ENCODE data around the gene LILRB4.
"Not testable (repeated sequence)": the region's sequence is repeated elsewhere in the genome, so short reads cannot be mapped to it uniquely, and the experiment has no call there.

The LILRB4 gene

GRCh38 chr19:54668353-54668752, 5.6 kb downstream of the LILRB4 start:
- H3K36me3 ChIP-seq, result no peaks in the 10 kb centered on the region
- no peaks in the 10 kb centered on the region for H3K4me1 ChIP-seq (ENCODE audit: control insufficient read depth in 1 of 2, insufficient read depth in 1 of 2, low read depth in 1 of 2, low read length in 1 of 2)
- H3K27ac ChIP-seq, result no peak overlapping the region
- TF ChIP-seq, protein P1, sequence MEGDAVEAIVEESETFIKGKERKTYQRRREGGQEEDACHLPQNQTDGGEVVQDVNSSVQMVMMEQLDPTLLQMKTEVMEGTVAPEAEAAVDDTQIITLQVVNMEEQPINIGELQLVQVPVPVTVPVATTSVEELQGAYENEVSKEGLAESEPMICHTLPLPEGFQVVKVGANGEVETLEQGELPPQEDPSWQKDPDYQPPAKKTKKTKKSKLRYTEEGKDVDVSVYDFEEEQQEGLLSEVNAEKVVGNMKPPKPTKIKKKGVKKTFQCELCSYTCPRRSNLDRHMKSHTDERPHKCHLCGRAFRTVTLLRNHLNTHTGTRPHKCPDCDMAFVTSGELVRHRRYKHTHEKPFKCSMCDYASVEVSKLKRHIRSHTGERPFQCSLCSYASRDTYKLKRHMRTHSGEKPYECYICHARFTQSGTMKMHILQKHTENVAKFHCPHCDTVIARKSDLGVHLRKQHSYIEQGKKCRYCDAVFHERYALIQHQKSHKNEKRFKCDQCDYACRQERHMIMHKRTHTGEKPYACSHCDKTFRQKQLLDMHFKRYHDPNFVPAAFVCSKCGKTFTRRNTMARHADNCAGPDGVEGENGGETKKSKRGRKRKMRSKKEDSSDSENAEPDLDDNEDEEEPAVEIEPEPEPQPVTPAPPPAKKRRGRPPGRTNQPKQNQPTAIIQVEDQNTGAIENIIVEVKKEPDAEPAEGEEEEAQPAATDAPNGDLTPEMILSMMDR (IDR thresholded peaks at IDR 0.05), result no peak
- H3K27me3 ChIP-seq, result peaks cover 76% of the 10 kb centered on the region
- H3K4me3 ChIP-seq (ENCODE audit: low read depth in 1 of 2, low read length in 1 of 2), result no peak overlapping the region
- H3K9me3 ChIP-seq, result no peaks in the 10 kb centered on the region

DNA sequence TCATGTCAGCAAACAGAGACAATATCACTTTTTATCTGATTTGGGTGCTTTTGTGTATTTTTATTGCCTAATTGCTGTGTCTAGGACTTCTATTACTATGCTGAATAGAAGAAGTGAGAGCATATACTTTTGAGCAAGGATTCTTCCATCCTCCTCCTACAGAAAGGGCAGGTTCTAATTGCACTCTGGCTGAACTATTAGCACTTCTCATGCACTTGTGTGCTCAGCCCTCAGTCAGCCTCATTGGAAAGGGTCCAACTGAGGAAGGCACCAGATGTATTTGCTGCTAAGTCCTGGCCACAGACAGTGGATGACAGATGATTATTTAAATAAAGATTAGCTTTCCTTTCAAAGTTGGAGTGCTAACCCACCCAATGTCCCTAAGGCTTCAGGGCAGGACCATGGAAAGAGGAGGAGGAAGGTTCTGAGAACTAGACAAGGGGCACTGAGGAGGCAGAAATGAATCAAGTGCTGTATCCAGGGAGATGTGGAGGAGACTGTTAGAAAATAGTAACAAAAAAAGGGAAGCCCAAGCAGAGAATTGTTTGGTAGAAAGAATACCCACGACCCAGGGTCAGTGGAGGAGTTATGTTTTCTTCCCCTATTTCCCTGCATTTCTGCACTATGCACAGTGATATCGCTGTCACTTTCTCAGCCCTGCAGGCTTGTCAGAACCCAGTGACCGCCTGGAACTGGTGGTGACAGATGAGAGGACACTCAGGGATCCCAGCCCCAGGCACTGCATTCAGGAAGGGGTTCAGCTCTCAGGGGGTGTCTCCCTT, 8.0 kb downstream of the LILRB4 start:
- Histone ChIP-seq H3K9me3 (no peaks in the 10 kb centered on the region), H3K36me3 (no peaks in the 10 kb centered on the region), H3K4me3 (ENCODE audit: low read depth in 1 of 2, low read length in 1 of 2) (no peak overlapping the region), H3K27me3 (peaks cover 67% of the 10 kb centered on the region), H3K27ac (no peak overlapping the region), H3K4me1 (ENCODE audit: control insufficient read depth in 1 of 2, insufficient read depth in 1 of 2, low read depth in 1 of 2, low read length in 1 of 2) (no peaks in the 10 kb centered on the region)
- TF ChIP-seq, protein P1 (IDR thresholded peaks at IDR 0.05), result no peak

DNA sequence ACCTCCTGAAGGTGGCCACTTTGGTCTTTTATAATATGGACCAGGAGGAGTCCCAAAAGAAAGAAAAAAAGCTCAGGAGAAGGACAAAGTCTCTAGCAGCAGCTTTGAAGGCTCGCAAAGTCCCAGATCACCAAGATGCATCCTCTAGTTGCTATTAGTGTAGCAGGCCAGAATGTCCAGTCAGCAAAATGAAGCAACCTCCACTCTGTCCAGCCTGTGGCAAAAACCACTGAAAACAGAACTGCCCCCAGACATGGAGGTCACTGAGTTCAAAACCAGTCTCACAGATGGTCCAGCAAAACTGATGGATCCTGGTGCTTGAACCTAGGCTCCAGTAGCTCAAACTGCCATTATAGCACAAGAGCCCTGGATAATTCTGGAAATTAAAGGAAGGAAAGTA, 10.4 kb downstream of the LILRB4 start:
- no peaks in the 10 kb centered on the region for H3K4me1 ChIP-seq (ENCODE audit: control insufficient read depth in 1 of 2, insufficient read depth in 1 of 2, low read depth in 1 of 2, low read length in 1 of 2)
- H3K4me3 ChIP-seq (ENCODE audit: low read depth in 1 of 2, low read length in 1 of 2), result no peak overlapping the region
- H3K36me3 ChIP-seq, result no peaks in the 10 kb centered on the region
- no peak overlapping the region for H3K27ac ChIP-seq
- peaks cover 70% of the 10 kb centered on the region for H3K27me3 ChIP-seq
- TF ChIP-seq, protein P1 (IDR thresholded peaks at IDR 0.05), result no peak
- H3K9me3 ChIP-seq, result no peaks in the 10 kb centered on the region

- no peaks in the 10 kb centered on the region for H3K4me1 ChIP-seq (ENCODE audit: control insufficient read depth in 1 of 2, insufficient read depth in 1 of 2, low read depth in 1 of 2, low read length in 1 of 2)
- H3K36me3 ChIP-seq, result no peaks in the 10 kb centered on the region
- H3K27ac ChIP-seq, result no peak overlapping the region
- no peaks in the 10 kb centered on the region for H3K9me3 ChIP-seq
- peaks cover 70% of the 10 kb centered on the region for H3K27me3 ChIP-seq
- TF ChIP-seq, protein P1 (IDR thresholded peaks at IDR 0.05), result peak; percentile 49
- no peak overlapping the region for H3K4me3 ChIP-seq (ENCODE audit: low read depth in 1 of 2, low read length in 1 of 2)
Measured at GRCh38 chr19:54674021-54674617, 11.3 kb downstream of the LILRB4 start.

DNA sequence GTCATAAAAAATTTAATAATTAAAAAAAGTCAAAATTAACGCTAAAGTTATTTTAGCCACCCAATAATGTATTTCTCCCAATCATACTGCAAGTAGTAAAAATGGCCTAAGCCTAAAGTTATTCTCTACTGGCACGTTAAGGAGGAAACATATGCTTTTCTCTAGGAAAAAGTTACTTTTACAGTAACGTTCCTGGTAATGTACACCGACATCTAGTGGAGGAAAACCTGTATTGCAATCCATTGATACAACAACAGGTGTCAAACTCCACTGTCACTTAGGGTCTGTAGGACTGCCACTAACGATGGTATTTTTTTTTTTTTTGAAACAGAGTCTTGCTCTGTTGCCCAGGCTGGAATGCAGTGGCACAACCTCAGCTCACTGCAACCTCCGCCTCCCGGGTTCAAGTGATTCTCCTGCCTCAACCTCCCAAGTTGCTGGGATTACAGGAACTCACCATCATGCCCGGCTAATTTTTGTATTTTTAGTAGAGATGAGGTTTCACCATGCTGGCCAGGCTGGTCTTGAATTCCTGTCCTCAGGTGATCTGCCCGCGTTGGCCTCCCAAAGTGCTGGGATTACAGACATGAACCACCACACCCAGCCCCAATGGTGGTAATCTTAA, 13.5 kb downstream of the LILRB4 start:
- TF ChIP-seq, protein P1 (IDR thresholded peaks at IDR 0.05), result peak; percentile 87
- not testable (repeated sequence) for H3K27ac ChIP-seq; H3K9me3 ChIP-seq; H3K4me3 ChIP-seq (ENCODE audit: low read depth in 1 of 2, low read length in 1 of 2); H3K36me3 ChIP-seq; H3K4me1 ChIP-seq (ENCODE audit: control insufficient read depth in 1 of 2, insufficient read depth in 1 of 2, low read depth in 1 of 2, low read length in 1 of 2)
- H3K27me3 ChIP-seq, result peaks cover 63% of the 10 kb centered on the region
